ENCODE results near the gene MICAL2.

The MICAL2 gene

DNA sequence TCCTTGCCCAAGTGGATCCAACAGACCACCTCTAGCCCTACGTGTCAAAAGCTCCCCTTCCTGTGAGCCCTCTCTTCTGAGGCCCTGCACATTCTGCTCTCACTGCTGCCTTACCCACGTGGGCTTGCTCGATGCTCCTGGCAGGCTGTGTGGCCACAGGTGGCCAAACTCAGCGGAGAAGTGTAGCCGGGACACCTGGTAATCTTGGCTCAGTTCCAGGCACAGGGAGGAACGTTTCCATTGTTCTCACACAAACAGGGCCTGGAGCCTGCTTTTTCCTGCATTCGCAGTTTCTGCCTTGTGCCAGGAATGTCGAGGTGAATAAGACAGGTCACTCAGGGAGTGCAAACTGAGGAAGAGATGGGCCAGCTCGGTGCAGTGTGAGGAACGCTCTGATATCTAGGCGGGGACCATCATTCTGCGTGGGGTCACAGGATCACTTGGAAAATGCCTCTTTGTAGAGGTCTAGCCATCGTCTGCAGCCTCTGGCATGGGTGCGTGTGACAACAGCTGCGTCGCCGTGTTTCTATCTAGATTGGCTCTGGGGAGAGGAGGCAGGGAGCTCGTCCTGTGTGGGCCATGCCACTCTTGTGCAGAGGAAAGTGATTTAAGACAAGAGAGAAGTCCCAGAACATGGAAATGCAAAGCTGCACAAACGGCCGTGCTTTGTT, 139.3 kb downstream of the MICAL2 start:
- DNase-seq, result peak; percentile 43

GRCh38 chr11:12251666-12252560, 141.5 kb downstream of the MICAL2 start:
- TF ChIP-seq, protein P1, sequence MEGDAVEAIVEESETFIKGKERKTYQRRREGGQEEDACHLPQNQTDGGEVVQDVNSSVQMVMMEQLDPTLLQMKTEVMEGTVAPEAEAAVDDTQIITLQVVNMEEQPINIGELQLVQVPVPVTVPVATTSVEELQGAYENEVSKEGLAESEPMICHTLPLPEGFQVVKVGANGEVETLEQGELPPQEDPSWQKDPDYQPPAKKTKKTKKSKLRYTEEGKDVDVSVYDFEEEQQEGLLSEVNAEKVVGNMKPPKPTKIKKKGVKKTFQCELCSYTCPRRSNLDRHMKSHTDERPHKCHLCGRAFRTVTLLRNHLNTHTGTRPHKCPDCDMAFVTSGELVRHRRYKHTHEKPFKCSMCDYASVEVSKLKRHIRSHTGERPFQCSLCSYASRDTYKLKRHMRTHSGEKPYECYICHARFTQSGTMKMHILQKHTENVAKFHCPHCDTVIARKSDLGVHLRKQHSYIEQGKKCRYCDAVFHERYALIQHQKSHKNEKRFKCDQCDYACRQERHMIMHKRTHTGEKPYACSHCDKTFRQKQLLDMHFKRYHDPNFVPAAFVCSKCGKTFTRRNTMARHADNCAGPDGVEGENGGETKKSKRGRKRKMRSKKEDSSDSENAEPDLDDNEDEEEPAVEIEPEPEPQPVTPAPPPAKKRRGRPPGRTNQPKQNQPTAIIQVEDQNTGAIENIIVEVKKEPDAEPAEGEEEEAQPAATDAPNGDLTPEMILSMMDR (IDR thresholded peaks at IDR 0.05; ENCODE audit: low read depth, low read length), result no peak
- H3K27me3 ChIP-seq, result no peaks in the 10 kb centered on the region
- no peaks in the 10 kb centered on the region for H3K9me3 ChIP-seq
- peaks cover 23% of the 10 kb centered on the region for H3K4me1 ChIP-seq
- no peaks in the 10 kb centered on the region for H3K36me3 ChIP-seq
- no peak overlapping the region for H3K4me3 ChIP-seq (ENCODE audit: low read depth, low read length)
- DNase-seq, result no peak

More for the DNA sequence above, 139.3 kb downstream of the MICAL2 start:
- Histone ChIP-seq H3K36me3 (no peaks in the 10 kb centered on the region), H3K9me3 (no peaks in the 10 kb centered on the region), H3K4me1 (peaks cover 38% of the 10 kb centered on the region), H3K4me3 (ENCODE audit: low read depth, low read length) (no peak overlapping the region), H3K27me3 (no peaks in the 10 kb centered on the region)
- TF ChIP-seq, protein P1 (IDR thresholded peaks at IDR 0.05; ENCODE audit: low read depth, low read length), result no peak

DNA sequence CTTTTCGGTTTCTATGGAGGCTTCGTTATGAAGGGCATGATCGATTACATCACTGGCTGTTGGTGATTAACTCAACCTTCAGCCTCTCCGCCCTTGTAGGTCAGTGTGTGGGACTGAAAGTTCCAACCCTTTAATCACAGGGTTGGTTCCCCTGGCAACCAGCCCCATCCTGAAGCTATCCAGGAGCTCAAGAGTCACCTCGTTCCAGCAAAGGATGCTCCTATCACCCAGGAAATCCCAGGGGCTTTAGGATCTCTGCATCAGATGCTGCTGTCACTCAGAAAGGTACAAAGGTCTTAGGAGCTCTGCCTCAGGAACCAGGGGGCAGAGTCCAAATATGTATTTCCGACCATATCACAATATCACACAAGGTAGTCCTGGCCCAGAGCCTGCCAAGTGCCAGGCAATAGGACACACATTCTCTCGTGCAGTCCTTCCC, 143.5 kb downstream of the MICAL2 start:
- no peaks in the 10 kb centered on the region for H3K36me3 ChIP-seq
- H3K27me3 ChIP-seq, result no peaks in the 10 kb centered on the region
- H3K4me1 ChIP-seq, result peaks cover 11% of the 10 kb centered on the region
- H3K9me3 ChIP-seq, result no peaks in the 10 kb centered on the region
- TF ChIP-seq, protein P1 (IDR thresholded peaks at IDR 0.05; ENCODE audit: low read depth, low read length), result no peak
- H3K4me3 ChIP-seq (ENCODE audit: low read depth, low read length), result no peak overlapping the region
- DNase-seq, result no peak

GRCh38 chr11:12258451-12258850, 148.1 kb downstream of the MICAL2 start:
- Histone ChIP-seq H3K36me3 (no peaks in the 10 kb centered on the region), H3K4me3 (ENCODE audit: low read depth, low read length) (no peak overlapping the region), H3K4me1 (peaks cover 11% of the 10 kb centered on the region; the same call in 1 of the 2 replicates)

DNA sequence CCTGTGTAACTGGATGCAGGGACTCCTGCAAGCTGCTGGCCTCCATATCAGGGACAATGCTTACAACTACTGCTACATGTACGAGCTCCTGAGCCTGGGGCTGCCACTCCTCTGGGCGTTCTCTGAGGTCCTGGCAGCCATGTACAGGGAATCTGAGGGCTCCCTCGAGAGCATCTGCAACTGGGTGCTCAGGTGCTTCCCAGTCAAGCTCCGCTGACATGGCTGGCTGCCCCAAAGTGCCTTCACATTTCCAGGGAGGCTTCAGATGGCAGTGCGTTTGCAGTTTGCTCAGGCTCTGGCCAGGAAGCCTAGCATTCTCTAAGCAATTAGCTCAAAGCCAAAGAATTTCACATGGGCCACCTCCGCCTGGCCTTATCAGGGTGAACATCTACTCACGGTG, 149.6 kb downstream of the MICAL2 start:
- TF ChIP-seq, protein P1 (IDR thresholded peaks at IDR 0.05; ENCODE audit: low read depth, low read length), result no peak
- Histone ChIP-seq H3K36me3 (no peaks in the 10 kb centered on the region), H3K27me3 (no peaks in the 10 kb centered on the region), H3K4me3 (ENCODE audit: low read depth, low read length) (no peak overlapping the region), H3K4me1 (peaks cover 16% of the 10 kb centered on the region; the same call in 1 of the 2 replicates), H3K9me3 (no peaks in the 10 kb centered on the region)
- DNase-seq, result no peak

More at GRCh38 chr11:12258451-12258850, 148.1 kb downstream of the MICAL2 start:
- TF ChIP-seq, protein P1 (IDR thresholded peaks at IDR 0.05; ENCODE audit: low read depth, low read length), result no peak
- DNase-seq, result no peak
- no peaks in the 10 kb centered on the region for H3K9me3 ChIP-seq
- H3K27me3 ChIP-seq, result no peaks in the 10 kb centered on the region
